Smooth muscle cell (in vitro differentiated cells): ENCODE results near the gene DDX56. TPM values are rescaled to one million over a fixed set of nuclear protein-coding genes. Genes with fewer than 3 reads are reported as not detected.

Experiments used
- DNase-seq: peaks from one replicate; lab custom pipeline; 2025; ENCODE audit not compliant: unreplicated experiment; lab: John Stamatoyannopoulos, UW
- H2AFZ ChIP-seq: fragments of 200-600 bp; sonication (generic); 2 replicates; pipeline ENCODE4 v1.6.0; 2016; ENCODE audit warnings: antibody characterized with exemption, low read depth, mild to moderate bottlenecking
- H3F3A ChIP-seq: fragments of 200-600 bp; sonication (generic); 2 replicates; pipeline ENCODE4 v1.6.0; 2017; ENCODE audit warnings: antibody characterized with exemption, low read depth
- H3K27ac ChIP-seq: fragments of 200-600 bp; sonication (generic); 2 replicates; pipeline ENCODE4 v1.5.1; 2016; ENCODE audit warnings: low read depth, mild to moderate bottlenecking
- H3K27me3 ChIP-seq: fragments of 200-600 bp; sonication (generic); 2 replicates; pipeline ENCODE4 v1.6.1; 2016; ENCODE audit warnings: low read depth, mild to moderate bottlenecking
- H3K36me3 ChIP-seq: fragments of 200-600 bp; sonication (generic); 2 replicates; pipeline ENCODE4 v1.5.1; 2016; ENCODE audit warnings: low read depth
- H3K4me1 ChIP-seq: fragments of 200-600 bp; sonication (generic); 2 replicates; pipeline ENCODE4 v1.5.1; 2016; ENCODE audit warnings: low read depth
- H3K4me2 ChIP-seq: fragments of 200-600 bp; sonication (generic); 2 replicates; pipeline ENCODE4 v1.6.0; 2016; ENCODE audit warnings: mild to moderate bottlenecking
- H3K4me3 ChIP-seq: fragments of 200-600 bp; sonication (generic); 2 replicates; pipeline ENCODE4 v1.5.1; 2016; ENCODE audit warnings: mild to moderate bottlenecking
- H3K79me2 ChIP-seq: fragments of 200-600 bp; sonication (generic); 2 replicates; pipeline ENCODE4 v1.6.0; 2016; ENCODE audit warnings: low read depth, mild to moderate bottlenecking
- H3K9ac ChIP-seq: fragments of 200-600 bp; sonication (generic); 2 replicates; pipeline ENCODE4 v1.6.0; 2016; ENCODE audit warnings: low read depth
- H3K9me3 ChIP-seq: fragments of 200-600 bp; sonication (generic); replicated peaks from 2 replicates; pipeline ENCODE4 v1.5.1; 2016; ENCODE audit warnings: low read depth
- H4K20me1 ChIP-seq: fragments of 200-600 bp; sonication (generic); 2 replicates; pipeline ENCODE4 v1.6.0; 2016; ENCODE audit warnings: low read depth
- WGBS: methylation state at CpG from one replicate; pipeline ENCODE4 v1.1.7; 2016; ENCODE audit warnings: low lambda C conversion rate; 5-methylcytosine and 5-hydroxymethylcytosine counted together
- polyA plus RNA-seq: library from polyadenylated mRNA; unstranded; fragments of >200 nt; fragmentation: Nextera tagmentation; extraction: Ambion mirVana; gene quantifications from 2 replicates; pipeline ENCODE4 v1.2.1, GENCODE V29; 2016
- total RNA-seq: library from RNA; depleted of rRNA; stranded (reverse); fragments of >200 nt; gene quantifications from 2 replicates; pipeline ENCODE4 v1.2.3, GENCODE V29; 2014
- TF ChIP-seq, protein P1 (sequence below): fragments of 200-600 bp; sonication (generic); IDR thresholded peaks from 2 replicates; pipeline ENCODE4 v1.5.1; 2017; ENCODE audit warnings: borderline replicate concordance, mild to moderate bottlenecking, antibody characterized with exemption; ENCODE audit not compliant: insufficient read depth, poor library complexity, severe bottlenecking

The DDX56 gene
- total and polyA plus RNA-seq, 2 experiments from 2014 or later = 43.2 to 64.5 TPM

DNA sequence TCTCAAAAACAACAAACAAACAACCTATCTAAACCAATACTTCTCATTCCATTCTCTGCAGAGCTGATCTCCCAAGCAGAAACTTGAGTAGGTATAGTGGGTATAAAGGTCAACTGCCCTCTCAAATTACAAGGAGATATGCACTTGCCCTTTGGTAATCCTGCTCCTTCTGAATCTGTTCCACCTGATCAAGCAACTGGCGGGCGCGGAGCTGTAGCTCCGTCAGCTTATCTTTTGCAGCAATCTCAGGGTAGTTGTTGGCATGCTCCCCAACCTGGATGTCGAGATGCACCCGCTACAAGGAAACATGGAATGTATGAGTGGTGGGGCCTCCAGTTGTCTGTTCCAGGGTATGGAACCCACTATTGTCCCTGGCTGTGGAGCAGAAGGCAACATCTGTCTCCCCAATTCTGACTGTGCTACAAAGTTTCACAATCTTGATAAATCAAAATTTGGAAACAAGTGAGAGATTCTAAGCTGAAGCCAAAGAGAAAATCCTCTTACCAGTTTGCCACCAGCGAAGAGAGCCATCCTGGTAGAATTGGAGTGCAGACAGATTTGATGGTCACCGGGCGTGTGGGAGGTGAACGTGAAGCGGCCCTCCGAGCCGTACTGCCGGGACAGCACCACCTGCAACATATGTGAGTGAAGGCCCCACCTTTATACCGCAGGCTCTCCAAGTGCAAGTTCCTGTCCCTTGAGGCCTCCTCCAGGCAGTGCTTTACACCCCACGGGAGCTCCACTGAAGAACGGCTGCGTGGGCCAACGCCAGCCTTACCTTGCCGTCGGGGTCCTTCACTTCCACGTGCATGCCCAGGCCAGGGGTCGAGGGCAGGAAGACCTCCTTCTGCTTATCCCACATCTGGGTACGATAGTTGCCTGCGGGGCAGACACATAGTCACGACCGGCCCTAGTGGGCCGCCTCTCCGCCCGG lies 7.5 kb upstream of the DDX56 start:
- peaks cover 14% of the 10 kb centered on the region for H3K4me1 ChIP-seq
- H3K9me3 ChIP-seq = no peaks in the 10 kb centered on the region
- H3K79me2 ChIP-seq = peaks cover 16% of the 10 kb centered on the region
- no peaks in the 10 kb centered on the region for H3K27me3 ChIP-seq
- no peaks in the 10 kb centered on the region for H3K36me3 ChIP-seq
- H3K4me2 ChIP-seq = peak overlapping the region; percentile 92
- peak overlapping the region; percentile 71 for H2AFZ ChIP-seq
- TF ChIP-seq, protein P1, sequence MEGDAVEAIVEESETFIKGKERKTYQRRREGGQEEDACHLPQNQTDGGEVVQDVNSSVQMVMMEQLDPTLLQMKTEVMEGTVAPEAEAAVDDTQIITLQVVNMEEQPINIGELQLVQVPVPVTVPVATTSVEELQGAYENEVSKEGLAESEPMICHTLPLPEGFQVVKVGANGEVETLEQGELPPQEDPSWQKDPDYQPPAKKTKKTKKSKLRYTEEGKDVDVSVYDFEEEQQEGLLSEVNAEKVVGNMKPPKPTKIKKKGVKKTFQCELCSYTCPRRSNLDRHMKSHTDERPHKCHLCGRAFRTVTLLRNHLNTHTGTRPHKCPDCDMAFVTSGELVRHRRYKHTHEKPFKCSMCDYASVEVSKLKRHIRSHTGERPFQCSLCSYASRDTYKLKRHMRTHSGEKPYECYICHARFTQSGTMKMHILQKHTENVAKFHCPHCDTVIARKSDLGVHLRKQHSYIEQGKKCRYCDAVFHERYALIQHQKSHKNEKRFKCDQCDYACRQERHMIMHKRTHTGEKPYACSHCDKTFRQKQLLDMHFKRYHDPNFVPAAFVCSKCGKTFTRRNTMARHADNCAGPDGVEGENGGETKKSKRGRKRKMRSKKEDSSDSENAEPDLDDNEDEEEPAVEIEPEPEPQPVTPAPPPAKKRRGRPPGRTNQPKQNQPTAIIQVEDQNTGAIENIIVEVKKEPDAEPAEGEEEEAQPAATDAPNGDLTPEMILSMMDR = no peak
- DNase-seq = no peak
- H3K4me3 ChIP-seq = peak overlapping the region; percentile 71
- peak overlapping the region; percentile 74 for H3K9ac ChIP-seq
- no peaks in the 10 kb centered on the region for H4K20me1 ChIP-seq
- H3K27ac ChIP-seq = peak overlapping the region; percentile 37
- 37% methylated on average over 30 of the region's 30 CpGs for WGBS
- H3F3A ChIP-seq = no peaks in the 10 kb centered on the region

DNA sequence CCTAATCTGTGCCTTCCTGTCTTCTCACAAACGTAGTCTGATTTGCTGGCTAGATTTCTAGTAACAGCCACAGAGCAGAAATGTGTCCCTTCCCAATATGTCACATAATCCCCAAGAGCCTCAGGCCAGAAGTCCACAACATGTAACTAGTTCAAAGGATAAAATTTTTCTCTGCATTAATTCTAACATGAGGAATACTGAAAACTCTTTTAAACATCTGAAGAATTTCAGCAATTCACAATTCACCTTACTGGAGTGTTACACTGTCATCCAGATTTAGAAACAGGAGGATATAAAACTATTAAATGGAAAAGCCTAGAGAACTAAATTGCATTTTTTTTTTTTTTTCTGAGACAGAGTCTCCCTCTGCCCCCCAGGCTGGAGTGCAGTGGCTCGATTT lies 2.5 kb upstream of the DDX56 start:
- no peak overlapping the region for H3K27ac ChIP-seq
- no peak overlapping the region for H2AFZ ChIP-seq
- H3K27me3 ChIP-seq = no peaks in the 10 kb centered on the region
- H3K9me3 ChIP-seq = no peaks in the 10 kb centered on the region
- H3K79me2 ChIP-seq = peaks cover 42% of the 10 kb centered on the region
- H3K4me1 ChIP-seq = peaks cover 24% of the 10 kb centered on the region
- no peaks in the 10 kb centered on the region for H3F3A ChIP-seq
- no peak for DNase-seq
- H3K36me3 ChIP-seq = peaks cover 5% of the 10 kb centered on the region
- no peak overlapping the region for H3K9ac ChIP-seq
- TF ChIP-seq, protein P1 = no peak
- 92% methylated on average over 2 of the region's 2 CpGs for WGBS
- no peak overlapping the region for H3K4me2 ChIP-seq
- no peak overlapping the region for H3K4me3 ChIP-seq
- no peaks in the 10 kb centered on the region for H4K20me1 ChIP-seq

DNA sequence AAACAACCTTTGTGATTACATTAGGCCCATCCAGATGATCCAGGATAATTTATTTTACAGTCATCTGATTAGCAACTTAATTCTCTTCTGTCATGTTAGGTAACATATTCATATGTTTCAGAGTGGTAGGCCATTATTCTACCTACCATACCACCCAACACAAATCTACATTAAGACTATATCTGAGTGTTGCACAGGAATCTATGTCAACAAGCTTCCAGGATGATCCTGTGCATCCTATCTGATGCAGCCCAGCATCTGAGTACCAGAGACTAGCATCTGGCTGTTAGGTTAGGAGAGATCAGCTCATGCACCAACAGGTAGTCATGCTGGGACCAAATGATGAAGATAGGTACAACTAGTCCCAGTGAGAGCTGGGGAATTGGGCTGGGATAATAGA lies 1.3 kb upstream of the DDX56 start:
- H3F3A ChIP-seq = no peaks in the 10 kb centered on the region
- TF ChIP-seq, protein P1 = no peak
- H3K27me3 ChIP-seq = no peaks in the 10 kb centered on the region
- H2AFZ ChIP-seq = no peak overlapping the region
- H3K36me3 ChIP-seq = peaks cover 5% of the 10 kb centered on the region
- no peaks in the 10 kb centered on the region for H3K9me3 ChIP-seq
- no peak overlapping the region for H3K9ac ChIP-seq
- no peak overlapping the region for H3K27ac ChIP-seq
- no peaks in the 10 kb centered on the region for H4K20me1 ChIP-seq
- no peak overlapping the region for H3K4me3 ChIP-seq
- H3K79me2 ChIP-seq = peaks cover 38% of the 10 kb centered on the region
- no peak for DNase-seq
- peaks cover 14% of the 10 kb centered on the region for H3K4me1 ChIP-seq
- H3K4me2 ChIP-seq = peak overlapping the region; percentile 97
